Kidney (tissue), 14 donors: ENCODE data around the gene UROS. TPM values are rescaled to one million over a fixed set of nuclear protein-coding genes. Genes with fewer than 3 reads are reported as not detected.

Source experiments
- DNase-seq, 5 donors: peaks; one replicate each; pipeline ENCODE4 v3.0.0-alpha.2; 2013 to 2020
- FAIRE-seq: peaks from 2 replicates; lab custom pipeline; 2012; peaks lifted over from hg19 to GRCh38; lab: Jason Lieb, UNC
- H3K27ac ChIP-seq, 2 donors: one replicate each; pipeline ENCODE4 v1.7.0; 2013; ENCODE audit warnings: low read depth in 2 of 2, low read length in 2 of 2, inconsistent platforms in 1 of 2
- H3K27me3 ChIP-seq: one replicate; pipeline ENCODE4 v1.7.1; 2013; ENCODE audit warnings: low read length, inconsistent platforms; ENCODE audit not compliant: control insufficient read depth, insufficient read depth
- H3K36me3 ChIP-seq, 3 donors: one replicate each; pipeline versions ENCODE4 v1.7.0 to v1.7.1; 2013; ENCODE audit warnings: low read length in 3 of 3, control low read depth in 1 of 3, inconsistent platforms in 1 of 3; ENCODE audit not compliant: insufficient read depth in 3 of 3, control insufficient read depth in 2 of 3
- H3K4me1 ChIP-seq, 3 donors: one replicate each; pipeline versions ENCODE4 v1.7.0 to v1.7.1; 2013; ENCODE audit warnings: low read length in 3 of 3, inconsistent platforms in 1 of 3, low read depth in 1 of 3; ENCODE audit not compliant: control insufficient read depth in 2 of 3, insufficient read depth in 2 of 3
- H3K4me3 ChIP-seq, 3 donors: one replicate each; pipeline versions ENCODE4 v1.7.0 to v1.8.1; 2013; ENCODE audit warnings: low read length in 3 of 3, control low read depth in 1 of 3, inconsistent platforms in 1 of 3
- H3K9ac ChIP-seq, 3 donors: one replicate each; pipeline versions ENCODE4 v1.7.0 to v1.7.1; 2013; ENCODE audit warnings: low read length in 3 of 3, control low read depth in 1 of 3, inconsistent platforms in 1 of 3
- H3K9me3 ChIP-seq, 3 donors: one replicate each; pipeline versions ENCODE4 v1.7.0 to v1.7.1; 2013; ENCODE audit warnings: low read length in 3 of 3, control low read depth in 1 of 3, inconsistent platforms in 1 of 3; ENCODE audit not compliant: control insufficient read depth in 2 of 3, insufficient read depth in 1 of 3
- intact Hi-C: fragments of 100-400 bp; cut with DNase I; formaldehyde crosslinking; loops from one replicate; pipeline ENCODE4 v1.11.1; 2022
- polyA plus RNA-seq: library from polyadenylated mRNA; stranded (reverse); fragments of 350-450 nt; fragmentation: Illumina TruSeq; extraction: RNeasy Lipid Tissue Mini Kit (QIAGEN cat#74804); gene quantifications from one replicate; pipeline ENCODE4 v1.2.3, GENCODE V29; 2014; ENCODE audit warnings: low read depth, low replicate concordance; ENCODE audit not compliant: insufficient read depth
- total RNA-seq: library from RNA; stranded (reverse); fragmentation: NEBNext Ultra II Directional; extraction: Animal tissue kit (Norgen Biotek cat#: 25700); gene quantifications from one replicate; pipeline ENCODE4 v1.2.1, GENCODE V29; 2021
- TF ChIP-seq, protein P1 (sequence below): IDR thresholded peaks from 3 replicates; pipeline ENCODE4 v1.5.1; 2012; ENCODE audit warnings: mild to moderate bottlenecking, moderate library complexity, borderline replicate concordance; ENCODE audit not compliant: insufficient read depth; ENCODE audit errors: extremely low read depth
- donor health status: control.
- donor health status: control.
- donor health status: control.
- donor health status: control.
- donor health status: control.
- donor health status: DM: yes; HTN: yes; CAD: no.
- donor health status: Normal renal cell carcinoma (clear cell type).

The UROS gene
- total and polyA plus RNA-seq, 2 donors from 2014 or later: 42.1 to 81.7 TPM

DNA sequence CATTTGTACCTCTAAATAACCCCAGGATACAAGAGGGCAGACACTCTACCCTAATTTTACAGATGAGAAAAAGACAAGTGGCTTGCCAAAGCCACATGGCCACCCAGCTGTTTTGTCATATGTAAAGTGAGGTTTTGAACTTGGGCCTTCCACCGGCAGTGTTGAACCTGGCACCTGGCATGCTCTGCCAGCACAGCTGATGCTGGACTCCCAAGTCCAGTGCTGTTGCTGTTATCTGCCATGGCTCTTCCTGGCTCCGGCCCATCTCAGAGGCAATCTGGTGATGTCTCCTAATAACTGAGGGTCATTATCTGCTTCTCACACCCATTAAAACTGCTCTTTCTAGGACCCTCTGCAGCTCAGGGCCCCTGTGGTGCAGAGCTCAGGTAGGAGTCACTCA lies 25.3 kb upstream of the UROS start:
- Histone ChIP-seq H3K9ac (no peak overlapping the region), H3K4me3 (no peak overlapping the region), H3K27me3 (no peaks in the 10 kb centered on the region), H3K4me1 (no peaks in the 10 kb centered on the region), H3K27ac (no peak overlapping the region), H3K9me3 (no peaks in the 10 kb centered on the region), H3K36me3 (peaks cover 0 to 26% (median 23%) of the 10 kb centered on the region in 3 donors)
- DNase-seq: no peak
- TF ChIP-seq, protein P1, sequence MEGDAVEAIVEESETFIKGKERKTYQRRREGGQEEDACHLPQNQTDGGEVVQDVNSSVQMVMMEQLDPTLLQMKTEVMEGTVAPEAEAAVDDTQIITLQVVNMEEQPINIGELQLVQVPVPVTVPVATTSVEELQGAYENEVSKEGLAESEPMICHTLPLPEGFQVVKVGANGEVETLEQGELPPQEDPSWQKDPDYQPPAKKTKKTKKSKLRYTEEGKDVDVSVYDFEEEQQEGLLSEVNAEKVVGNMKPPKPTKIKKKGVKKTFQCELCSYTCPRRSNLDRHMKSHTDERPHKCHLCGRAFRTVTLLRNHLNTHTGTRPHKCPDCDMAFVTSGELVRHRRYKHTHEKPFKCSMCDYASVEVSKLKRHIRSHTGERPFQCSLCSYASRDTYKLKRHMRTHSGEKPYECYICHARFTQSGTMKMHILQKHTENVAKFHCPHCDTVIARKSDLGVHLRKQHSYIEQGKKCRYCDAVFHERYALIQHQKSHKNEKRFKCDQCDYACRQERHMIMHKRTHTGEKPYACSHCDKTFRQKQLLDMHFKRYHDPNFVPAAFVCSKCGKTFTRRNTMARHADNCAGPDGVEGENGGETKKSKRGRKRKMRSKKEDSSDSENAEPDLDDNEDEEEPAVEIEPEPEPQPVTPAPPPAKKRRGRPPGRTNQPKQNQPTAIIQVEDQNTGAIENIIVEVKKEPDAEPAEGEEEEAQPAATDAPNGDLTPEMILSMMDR: no peak
- intact Hi-C loops: no loop called here
- no peak for FAIRE-seq

DNA sequence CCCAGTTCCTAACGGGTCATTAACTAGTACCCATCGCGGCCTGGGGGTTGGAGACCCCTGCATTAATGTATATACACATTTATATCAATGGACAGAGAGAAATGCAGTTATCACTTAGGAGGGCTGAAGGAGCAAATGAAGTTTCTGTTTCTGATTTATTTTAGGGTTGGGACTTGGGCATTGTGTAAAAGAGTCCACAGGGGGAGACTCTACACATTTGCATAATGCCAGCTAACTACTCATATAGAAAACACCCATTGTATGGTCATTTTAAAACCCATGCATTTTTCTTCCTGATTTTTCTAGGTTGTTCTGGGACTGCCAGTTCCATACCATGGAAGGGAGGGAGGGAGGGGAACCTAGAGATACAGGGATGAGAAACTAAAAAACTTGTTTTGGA lies 23.8 kb upstream of the UROS start:
- H3K4me3 ChIP-seq: no peak overlapping the region
- peaks cover 0 to 17% (median 14%) of the 10 kb centered on the region in 3 donors for H3K36me3 ChIP-seq
- H3K9me3 ChIP-seq: no peaks in the 10 kb centered on the region
- TF ChIP-seq, protein P1: no peak
- H3K4me1 ChIP-seq: no peaks in the 10 kb centered on the region
- no peak overlapping the region for H3K27ac ChIP-seq
- H3K9ac ChIP-seq: no peak overlapping the region
- DNase-seq (no peak), FAIRE-seq (no peak)
- no peaks in the 10 kb centered on the region for H3K27me3 ChIP-seq
- intact Hi-C loops: no loop called here

- Histone ChIP-seq H3K27ac (no peak overlapping the region), H3K4me1 (no peaks in the 10 kb centered on the region), H3K4me3 (no peak overlapping the region), H3K27me3 (no peaks in the 10 kb centered on the region), H3K36me3 (peaks cover 0 to 19% (median 9%) of the 10 kb centered on the region in 3 donors), H3K9ac (no peak overlapping the region), H3K9me3 (no peaks in the 10 kb centered on the region)
- FAIRE-seq (no peak), DNase-seq (no peak)
- TF ChIP-seq, protein P1: no peak
- intact Hi-C loops: no loop called here
Measured at GRCh38 chr10:125845617-125846016, 22.6 kb upstream of the UROS start.

GRCh38 chr10:125844751-125845221 lies 21.7 kb upstream of the UROS start:
- no peak overlapping the region for H3K4me3 ChIP-seq
- peaks cover 0 to 26% (median 15%) of the 10 kb centered on the region in 3 donors for H3K36me3 ChIP-seq
- H3K27ac ChIP-seq: no peak overlapping the region
- H3K27me3 ChIP-seq: no peaks in the 10 kb centered on the region
- peak in 2 of 5 donors; percentile 24 to 52 for DNase-seq
- intact Hi-C loops: no loop called here
- H3K9ac ChIP-seq: no peak overlapping the region
- H3K4me1 ChIP-seq: no peaks in the 10 kb centered on the region
- TF ChIP-seq, protein P1: no peak
- no peak for FAIRE-seq
- H3K9me3 ChIP-seq: no peaks in the 10 kb centered on the region
